Suprapubic skin (tissue), 4 donors: Measurements from ENCODE around the gene DCX. TPM values are rescaled to one million over a fixed set of nuclear protein-coding genes. Genes with fewer than 3 reads are reported as not detected.

ENCODE experiments used
- DNase-seq, 2 donors: peaks; one replicate each; pipeline ENCODE4 v3.0.0-alpha.2; 2019; ENCODE audit warnings: low spot score in 2 of 2
- H3K27ac ChIP-seq: fragments of 200-600 bp; sonication (generic); one replicate; pipeline ENCODE4 v1.5.1; 2019
- H3K27me3 ChIP-seq: fragments of 200-600 bp; sonication (generic); one replicate; pipeline ENCODE4 v1.5.1; 2019
- H3K36me3 ChIP-seq: fragments of 200-600 bp; sonication (generic); one replicate; pipeline ENCODE4 v1.5.1; 2019
- H3K4me1 ChIP-seq: fragments of 200-600 bp; sonication (generic); one replicate; pipeline ENCODE4 v1.5.1; 2019
- H3K4me3 ChIP-seq: fragments of 200-600 bp; sonication (generic); one replicate; pipeline ENCODE4 v1.5.1; 2019; ENCODE audit warnings: mild to moderate bottlenecking
- H3K9me3 ChIP-seq: fragments of 200-600 bp; sonication (generic); one replicate; pipeline ENCODE4 v1.5.1; 2019
- CTCF ChIP-seq, 2 donors: fragments of 200-600 bp in 1 of 2; fragments of 450-650 bp in 1 of 2; sonication (generic) in 1 of 2; IDR thresholded peaks; one replicate each; pipeline ENCODE4 v1.5.1; 2016 to 2019; ENCODE audit warnings: antibody characterized with exemption in 2 of 2, mild to moderate bottlenecking in 1 of 2, moderate library complexity in 1 of 2
- EP300 ChIP-seq: sonication (generic); formaldehyde crosslinking; IDR thresholded peaks from one replicate; pipeline ENCODE4 v1.6.1; 2017; ENCODE audit warnings: antibody characterized with exemption
- POLR2A ChIP-seq, 2 donors: fragments of 450-650 bp; IDR thresholded peaks; one replicate each; pipeline ENCODE4 v1.6.1; 2017; ENCODE audit warnings: antibody characterized with exemption in 2 of 2, mild to moderate bottlenecking in 2 of 2, moderate library complexity in 2 of 2
- POLR2AphosphoS5 ChIP-seq, 3 donors: sonication (generic); formaldehyde crosslinking; IDR thresholded peaks; one replicate each; pipeline ENCODE4 v1.6.1; 2017; ENCODE audit warnings: antibody characterized with exemption in 3 of 3
- WGBS: methylation state at CpG from one replicate; pipeline ENCODE4 v1.1.5; 2018; 5-methylcytosine and 5-hydroxymethylcytosine counted together
- total RNA-seq, 4 donors: library from RNA; depleted of rRNA; stranded (reverse); fragments of >200 nt; gene quantifications; one replicate each; pipeline ENCODE4 v1.1.0, GENCODE V29; 2016

DCX gene
- total RNA-seq, 4 donors from 2014 or later: 0.42 TPM; not detected in 3

DNA sequence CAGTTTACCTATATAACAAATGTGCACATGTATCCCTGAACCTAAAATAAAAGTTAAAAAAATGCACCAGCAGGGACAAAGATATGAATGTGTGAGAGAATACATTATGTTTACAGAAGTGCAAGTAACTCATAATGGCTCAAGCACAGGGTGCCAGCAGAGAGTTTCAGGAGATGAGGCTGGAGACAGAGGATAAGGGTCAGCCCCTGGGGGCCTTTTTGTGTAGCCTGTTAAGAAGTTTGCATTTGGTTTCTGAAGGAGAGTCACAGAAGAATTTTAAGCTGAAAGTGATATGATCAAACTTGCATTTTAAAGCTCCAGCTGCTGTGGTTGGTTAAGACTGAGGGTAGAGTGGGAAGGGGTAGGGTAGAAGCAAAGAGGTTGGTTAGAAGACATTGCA lies 93.1 kb downstream of the DCX start:
- Histone ChIP-seq H3K4me3 (no peak overlapping the region), H3K27me3 (no peaks in the 10 kb centered on the region), H3K4me1 (no peaks in the 10 kb centered on the region), H3K27ac (no peak overlapping the region), H3K9me3 (no peaks in the 10 kb centered on the region), H3K36me3 (no peaks in the 10 kb centered on the region)
- TF ChIP-seq POLR2AphosphoS5 (IDR thresholded peaks at IDR 0.05) (no peak), POLR2A (IDR thresholded peaks at IDR 0.05) (no peak), EP300 (no peak), CTCF (IDR thresholded peaks at IDR 0.05) (no peak)
- no peak for DNase-seq

- no peak for DNase-seq
- H3K27me3 ChIP-seq: no peaks in the 10 kb centered on the region
- no peak overlapping the region for H3K27ac ChIP-seq
- TF ChIP-seq EP300 (no peak), POLR2AphosphoS5 (IDR thresholded peaks at IDR 0.05) (no peak), POLR2A (IDR thresholded peaks at IDR 0.05) (no peak), CTCF (IDR thresholded peaks at IDR 0.05) (no peak)
- no peaks in the 10 kb centered on the region for H3K4me1 ChIP-seq
- H3K9me3 ChIP-seq: no peaks in the 10 kb centered on the region
- H3K4me3 ChIP-seq: no peak overlapping the region
- no peaks in the 10 kb centered on the region for H3K36me3 ChIP-seq
- 60% methylated on average over 2 of the region's 2 CpGs for WGBS
These were observed 102.9 kb downstream of the DCX start for GRCh38 chrX:111309083-111309482.

- Histone ChIP-seq H3K4me3 (no peak overlapping the region), H3K27me3 (no peaks in the 10 kb centered on the region), H3K36me3 (no peaks in the 10 kb centered on the region), H3K4me1 (no peaks in the 10 kb centered on the region), H3K9me3 (no peaks in the 10 kb centered on the region), H3K27ac (no peak overlapping the region)
- 44% methylated on average over 3 of the region's 3 CpGs for WGBS
- DNase-seq: no peak
- TF ChIP-seq POLR2A (IDR thresholded peaks at IDR 0.05): no peak
- no peak for TF ChIP-seq EP300
- TF ChIP-seq CTCF (IDR thresholded peaks at IDR 0.05): no peak
- TF ChIP-seq POLR2AphosphoS5 (IDR thresholded peaks at IDR 0.05): no peak
These were observed 104.0 kb downstream of the DCX start for GRCh38 chrX:111308039-111308438.

- Histone ChIP-seq H3K4me1 (no peaks in the 10 kb centered on the region), H3K27me3 (no peaks in the 10 kb centered on the region), H3K4me3 (no peak overlapping the region), H3K27ac (no peak overlapping the region), H3K9me3 (no peaks in the 10 kb centered on the region), H3K36me3 (no peaks in the 10 kb centered on the region)
- TF ChIP-seq POLR2A (IDR thresholded peaks at IDR 0.05) (no peak), EP300 (no peak), POLR2AphosphoS5 (IDR thresholded peaks at IDR 0.05) (no peak), CTCF (IDR thresholded peaks at IDR 0.05) (no peak)
- WGBS: 52% methylated on average over 2 of the region's 2 CpGs
- no peak for DNase-seq
These were observed 109.7 kb downstream of the DCX start for GRCh38 chrX:111302284-111302683.

DNA sequence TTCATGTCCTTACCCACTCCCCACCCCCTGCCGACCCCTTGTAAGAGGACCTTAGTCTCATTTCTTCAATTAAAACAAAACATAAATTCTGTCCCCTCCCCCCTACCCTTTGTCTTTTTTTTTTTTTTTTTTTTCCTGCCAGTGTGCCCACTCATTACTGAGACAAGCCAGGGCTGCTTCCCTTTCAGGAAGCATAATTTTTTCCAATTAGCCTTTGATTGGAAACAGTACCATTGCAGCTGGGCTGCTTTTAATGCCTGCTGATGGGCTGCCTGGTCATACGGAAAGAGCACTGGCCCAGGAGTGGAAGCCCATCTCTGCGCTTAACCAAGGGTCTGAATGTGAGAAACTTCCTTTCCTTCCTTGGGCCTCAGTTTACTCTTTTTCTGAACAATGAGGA lies 123.2 kb downstream of the DCX start:
- no peak overlapping the region for H3K4me3 ChIP-seq
- H3K9me3 ChIP-seq: no peaks in the 10 kb centered on the region
- 91% methylated on average over 3 of the region's 3 CpGs for WGBS
- DNase-seq: no peak
- no peaks in the 10 kb centered on the region for H3K36me3 ChIP-seq
- no peak overlapping the region for H3K27ac ChIP-seq
- no peaks in the 10 kb centered on the region for H3K4me1 ChIP-seq
- TF ChIP-seq CTCF (IDR thresholded peaks at IDR 0.05) (no peak), POLR2AphosphoS5 (IDR thresholded peaks at IDR 0.05) (no peak), POLR2A (IDR thresholded peaks at IDR 0.05) (no peak), EP300 (no peak)
- no peaks in the 10 kb centered on the region for H3K27me3 ChIP-seq
